HepG2 (cell line): ENCODE measurements around the gene ACOXL. TPM values are rescaled to one million over a fixed set of nuclear protein-coding genes. Genes with fewer than 3 reads are reported as not detected.

Experiments used
- ATAC-seq: fragments of 200-7000 bp; cut with Tn5 transposase; 3 replicates; pipeline ENCODE4 v1.9.1; 2020; ENCODE audit warnings: mild to moderate bottlenecking, moderate library complexity
- BruUV-seq: library from RNA; stranded (reverse); fragments of 400-500 nt; replicated peaks from 2 replicates; lab custom pipeline; 2021; lab: Mats Ljungman, UMichigan
- CTCF ChIA-PET: fragments of 300-600 bp; formaldehyde crosslinking; extraction: SDS; loops from one replicate; lab custom pipeline; 2021; ENCODE audit warnings: low total read pairs, inconsistent platforms, low intra/inter-chr PET ratio; lab: Yijun Ruan, JAX
- POLR2A ChIA-PET: fragments of 350-600 bp; sonication (Branson Sonifier 250); formaldehyde crosslinking; loops from one replicate; lab custom pipeline; 2020; ENCODE audit warnings: antibody characterized with exemption, inconsistent platforms; lab: Yijun Ruan, JAX
- DNase-seq: peaks from one replicate; pipeline ENCODE4 v3.0.0-alpha.2; 2015; ENCODE audit warnings: low spot score
- FAIRE-seq: peaks from 3 replicates; lab custom pipeline; 2011; peaks lifted over from hg19 to GRCh38; lab: Jason Lieb, UNC
- H2AFZ ChIP-seq: one replicate; pipeline ENCODE4 v1.6.1; 2011; ENCODE audit warnings: low read length, inconsistent platforms
- H3K27ac ChIP-seq: fragments of 300-600 bp; 3 replicates; pipeline ENCODE4 v1.8.0; 2011; ENCODE audit warnings: mixed run types, mild to moderate bottlenecking, mixed read lengths, low read length, inconsistent platforms; ENCODE audit not compliant: insufficient read depth; ENCODE audit errors: extremely low read length
- H3K27me3 ChIP-seq, 2 experiments: fragments of 200-600 bp in 1 of 2; 2 replicates in 1 of 2; 3 replicates in 1 of 2; pipeline versions ENCODE4 v1.6.0 to v1.8.0; 2011; ENCODE audit warnings: low read length in 2 of 2, mild to moderate bottlenecking in 2 of 2, moderate library complexity in 2 of 2, inconsistent platforms in 1 of 2; ENCODE audit not compliant: insufficient read depth in 2 of 2, control insufficient read depth in 1 of 2
- H3K36me3 ChIP-seq, 2 experiments: fragments of 200-600 bp in 1 of 2; replicated peaks in 1 of 2; 2 replicates in 1 of 2; 3 replicates in 1 of 2; pipeline versions ENCODE4 v1.5.1 to v1.8.0; 2011; ENCODE audit warnings: low read length in 2 of 2, inconsistent platforms in 1 of 2; ENCODE audit not compliant: insufficient read depth in 2 of 2, control insufficient read depth in 1 of 2
- H3K4me1 ChIP-seq: 2 replicates; pipeline ENCODE4 v1.5.1; 2012; ENCODE audit warnings: low read length, inconsistent platforms; ENCODE audit not compliant: insufficient read depth
- H3K4me2 ChIP-seq: 2 replicates; pipeline ENCODE4 v1.6.0; 2011; ENCODE audit warnings: low read depth, low read length, inconsistent platforms
- H3K4me3 ChIP-seq, 3 experiments: fragments of 200-600 bp in 1 of 3; sonication (generic), shearing (Covaris generic) in 1 of 3; replicated peaks in 1 of 3; 2 replicates each; pipeline ENCODE4 v1.5.1; 2011 to 2016; ENCODE audit warnings: low read length in 3 of 3, inconsistent platforms in 2 of 3, low read depth in 2 of 3, mild to moderate bottlenecking in 2 of 3, control low read depth in 1 of 3, mixed read lengths in 1 of 3; ENCODE audit not compliant: insufficient read depth in 1 of 3
- H3K79me2 ChIP-seq: one replicate; pipeline ENCODE4 v1.6.1; 2011; ENCODE audit warnings: low read length, inconsistent platforms; ENCODE audit not compliant: insufficient read depth
- H3K9ac ChIP-seq: 2 replicates; pipeline ENCODE4 v1.6.0; 2011; ENCODE audit warnings: mild to moderate bottlenecking, low read depth, low read length, inconsistent platforms; ENCODE audit not compliant: insufficient read depth
- H3K9me3 ChIP-seq: 2 replicates; pipeline ENCODE4 v1.5.1; 2012; ENCODE audit warnings: mild to moderate bottlenecking, low read length
- H4K20me1 ChIP-seq: 2 replicates; pipeline ENCODE4 v1.6.0; 2011; ENCODE audit warnings: inconsistent platforms, mild to moderate bottlenecking, low read length, moderate library complexity; ENCODE audit not compliant: insufficient read depth
- FOXM1 ChIP-seq: sonication (generic); formaldehyde crosslinking; IDR thresholded peaks from 2 replicates; pipeline ENCODE4 v1.5.0; 2020; ENCODE audit warnings: missing genetic modification reagents
- SNRNP70 ChIP-seq: fragments of 200-400 bp; formaldehyde crosslinking; IDR thresholded peaks from 2 replicates; pipeline ENCODE4 v1.6.1; 2017; ENCODE audit warnings: mild to moderate bottlenecking, low read depth, low read length, moderate library complexity
- SOX6 ChIP-seq, 2 experiments: fragments of 450-650 bp in 1 of 2; sonication (generic) in 1 of 2; formaldehyde crosslinking in 1 of 2; IDR thresholded peaks; 2 replicates each; pipeline versions ENCODE4 v1.4.0 to v1.6.1; 2017 to 2020; ENCODE audit warnings: antibody characterized with exemption in 1 of 2, mild to moderate bottlenecking in 1 of 2, missing genetic modification reagents in 1 of 2
- ZHX2 ChIP-seq, 2 experiments: sonication (generic) in 1 of 2; formaldehyde crosslinking in 1 of 2; IDR thresholded peaks; 2 replicates each; pipeline versions ENCODE4 v1.6.1 to v1.9.0; 2014 to 2022; ENCODE audit warnings: antibody characterized with exemption in 1 of 2, borderline replicate concordance in 1 of 2, inconsistent platforms in 1 of 2, low read depth in 1 of 2, missing genetic modification reagents in 1 of 2
- ZNF383 ChIP-seq: sonication (generic); formaldehyde crosslinking; IDR thresholded peaks from 2 replicates; pipeline ENCODE4 v1.4.0; 2020; ENCODE audit warnings: missing genetic modification reagents, mild to moderate bottlenecking, borderline replicate concordance
- ZNF770 ChIP-seq: sonication (generic); formaldehyde crosslinking; IDR thresholded peaks from 2 replicates; pipeline ENCODE4 v1.5.0; 2020; ENCODE audit warnings: mild to moderate bottlenecking, missing genetic modification reagents
- ZXDC ChIP-seq: sonication (generic); formaldehyde crosslinking; IDR thresholded peaks from 2 replicates; pipeline ENCODE4 v1.5.0; 2020; ENCODE audit warnings: mild to moderate bottlenecking, missing genetic modification reagents
- WGBS: methylation state at CpG from one replicate; pipeline ENCODE4 v1.1.6; 2017; ENCODE audit warnings: low lambda C conversion rate; 5-methylcytosine and 5-hydroxymethylcytosine counted together
- in situ Hi-C: cut with HindIII; loops from 2 replicates; pipeline ENCODE4 v1.10.0; 2017; ENCODE audit warnings: low pct_unique_long_range_greater_than_20kb; ENCODE audit not compliant: extremely low pct_ligation_motif_present
- intact Hi-C: fragments of 100-400 bp; cut with micrococcal nuclease; formaldehyde crosslinking; loops from one replicate; pipeline ENCODE4 v1.10.0; 2022; ENCODE audit not compliant: unreplicated experiment
- polyA plus RNA-seq, 8 experiments: library from polyadenylated mRNA; depleted of rRNA in 3 of 8; stranded (reverse) in 7 of 8; unstranded in 1 of 8; fragments of >200 nt; fragmentation: Illumina TruSeq in 4 of 8; extraction: Trizol in 4 of 8; gene quantifications; 2 replicates each; pipeline versions ENCODE4 v1.2.1 to v1.2.3, GENCODE V29; 2011 to 2016; ENCODE audit warnings: low read depth in 4 of 8, missing spikeins in 1 of 8, mixed read lengths in 1 of 8; ENCODE audit not compliant: insufficient read depth in 1 of 8
- total RNA-seq, 5 experiments: library from RNA; depleted of rRNA; stranded (reverse); fragments of >200 nt; fragmentation: Illumina TruSeq; extraction: Trizol; gene quantifications; 2 replicates each; pipeline ENCODE4 v1.2.3, GENCODE V29; 2016; ENCODE audit warnings: low read depth in 1 of 5

The ACOXL gene
- total and polyA plus RNA-seq, 2 of the 13 experiments (the other 11 are each of a cell fraction or from before 2014, with no cell fraction given): not detected

- TF ChIP-seq FOXM1 (CRISPR knock-in tag): no peak
Measured at GRCh38 chr2:110858993-110859701, 126.8 kb downstream of the ACOXL start (continued).

GRCh38 chr2:110860630-110861029, 128.3 kb downstream of the ACOXL start:
- no peak for FAIRE-seq
- no peak overlapping the region for H3K4me2 ChIP-seq
- H3K79me2 ChIP-seq: no peaks in the 10 kb centered on the region
- H3K9ac ChIP-seq: no peak overlapping the region
- DNase-seq: no peak
- intact Hi-C loops: no loop called here
- WGBS: 48% methylated on average over 7 of the region's 8 CpGs
- CTCF ChIA-PET: no interaction called here
- no peak overlapping the region for H3K27ac ChIP-seq
- POLR2A ChIA-PET: no interaction called here
- H3K36me3 ChIP-seq: no peaks in the 10 kb centered on the region
- ATAC-seq: no peak
- no TSS peak for BruUV-seq
- peaks cover 14% of the 10 kb centered on the region for H3K4me1 ChIP-seq
- no peaks in the 10 kb centered on the region for H4K20me1 ChIP-seq
- H3K27me3 ChIP-seq: peaks cover 10 to 63% of the 10 kb centered on the region in 2 experiments
- H3K9me3 ChIP-seq: no peaks in the 10 kb centered on the region
- no peak overlapping the region for H2AFZ ChIP-seq
- no peak overlapping the region for H3K4me3 ChIP-seq
- in situ Hi-C loops: no loop called here
- TF ChIP-seq SNRNP70: no peak
- TF ChIP-seq ZHX2 (IDR thresholded peaks at IDR 0.05; ENCODE audit: low read depth): no peak
- TF ChIP-seq ZHX2 (CRISPR knock-in tag; IDR thresholded peaks at IDR 0.05; ENCODE audit: borderline replicate concordance): no peak
- no peak for TF ChIP-seq ZNF770 (CRISPR knock-in tag)
- no peak for TF ChIP-seq ZXDC
- no peak for TF ChIP-seq ZNF383 (CRISPR knock-in tag)
- no peak for TF ChIP-seq SOX6 (IDR thresholded peaks at IDR 0.05)
- TF ChIP-seq SOX6 (CRISPR knock-in tag; IDR thresholded peaks at IDR 0.05): no peak
